ENCODE data around the gene ANXA1. TPM values are rescaled to one million over a fixed set of nuclear protein-coding genes. Genes with fewer than 3 reads are reported as not detected.

The ANXA1 gene
- total and polyA plus RNA-seq, 2 donors (not counting 3 experiments of a cell fraction or from before 2014, with no cell fraction given): 403 to 525 TPM

DNA sequence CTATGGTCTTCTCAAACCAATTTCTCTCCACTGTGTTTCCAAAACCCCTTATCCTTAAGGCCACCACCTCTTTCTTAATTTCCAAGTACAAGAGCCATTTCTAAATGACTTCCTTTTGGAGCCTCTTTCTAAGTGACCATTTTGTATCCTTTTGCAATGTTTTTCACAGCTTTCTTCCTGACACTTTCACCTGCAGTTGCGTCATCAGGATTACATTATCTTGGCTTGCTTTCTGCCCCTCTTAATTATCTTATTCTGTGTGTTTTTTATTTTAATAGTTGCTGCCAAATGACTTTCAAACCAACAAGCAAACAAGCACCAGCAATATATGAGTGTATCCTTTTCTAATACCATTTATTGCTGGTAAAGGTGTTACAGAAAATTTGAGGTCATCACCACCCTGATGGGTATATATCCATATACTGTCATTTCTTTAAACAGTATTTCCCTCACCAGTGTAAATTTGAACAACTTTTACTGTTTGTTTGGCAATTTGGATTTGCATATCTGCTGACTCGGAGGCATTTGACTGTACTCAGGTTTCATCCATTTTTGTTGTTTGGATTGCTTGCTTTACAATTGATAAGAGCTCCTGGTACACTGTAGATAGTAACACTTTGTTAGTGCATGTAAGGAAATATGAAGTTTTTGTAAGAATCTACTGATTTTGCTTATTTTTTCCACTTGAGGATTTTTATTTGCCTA, 5.4 kb upstream of the ANXA1 start:
- H3K36me3 ChIP-seq (ENCODE audit: control insufficient read depth in 2 of 2, extremely low read depth in 1 of 2, insufficient read depth in 2 of 2, low read length in 2 of 2): no peaks in the 10 kb centered on the region
- no peak overlapping the region for H3K4me2 ChIP-seq (ENCODE audit: insufficient read depth, low read length)
- H4K20me1 ChIP-seq (replicated peaks; ENCODE audit: control insufficient read depth, extremely low read depth, insufficient read depth, low read length): no peaks in the 10 kb centered on the region
- no peak for TF ChIP-seq MYC (IDR thresholded peaks at IDR 0.05; ENCODE audit: low read depth, low read length)
- TF ChIP-seq EZH2 (IDR thresholded peaks at IDR 0.05; ENCODE audit: borderline replicate concordance, low read depth, low read length, severe bottlenecking): no peak
- no peak for TF ChIP-seq JUN (IDR thresholded peaks at IDR 0.05; ENCODE audit: borderline replicate concordance, insufficient read depth, insufficient read length, low read depth)
- no peak for TF ChIP-seq FOS (IDR thresholded peaks at IDR 0.05; ENCODE audit: borderline replicate concordance, insufficient read depth, low read length)
- no peak for TF ChIP-seq GATA2 (IDR thresholded peaks at IDR 0.05; ENCODE audit: insufficient read depth, insufficient read length, low read depth, low read length)
- TF ChIP-seq POLR2AphosphoS5 (IDR thresholded peaks at IDR 0.05; ENCODE audit: insufficient read depth, low read depth, low read length): no peak
- TF ChIP-seq, protein P1, sequence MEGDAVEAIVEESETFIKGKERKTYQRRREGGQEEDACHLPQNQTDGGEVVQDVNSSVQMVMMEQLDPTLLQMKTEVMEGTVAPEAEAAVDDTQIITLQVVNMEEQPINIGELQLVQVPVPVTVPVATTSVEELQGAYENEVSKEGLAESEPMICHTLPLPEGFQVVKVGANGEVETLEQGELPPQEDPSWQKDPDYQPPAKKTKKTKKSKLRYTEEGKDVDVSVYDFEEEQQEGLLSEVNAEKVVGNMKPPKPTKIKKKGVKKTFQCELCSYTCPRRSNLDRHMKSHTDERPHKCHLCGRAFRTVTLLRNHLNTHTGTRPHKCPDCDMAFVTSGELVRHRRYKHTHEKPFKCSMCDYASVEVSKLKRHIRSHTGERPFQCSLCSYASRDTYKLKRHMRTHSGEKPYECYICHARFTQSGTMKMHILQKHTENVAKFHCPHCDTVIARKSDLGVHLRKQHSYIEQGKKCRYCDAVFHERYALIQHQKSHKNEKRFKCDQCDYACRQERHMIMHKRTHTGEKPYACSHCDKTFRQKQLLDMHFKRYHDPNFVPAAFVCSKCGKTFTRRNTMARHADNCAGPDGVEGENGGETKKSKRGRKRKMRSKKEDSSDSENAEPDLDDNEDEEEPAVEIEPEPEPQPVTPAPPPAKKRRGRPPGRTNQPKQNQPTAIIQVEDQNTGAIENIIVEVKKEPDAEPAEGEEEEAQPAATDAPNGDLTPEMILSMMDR (IDR thresholded peaks at IDR 0.05; ENCODE audit: extremely low read depth in 1 of 2, insufficient read depth in 1 of 2, low read depth in 1 of 2, low read length in 2 of 2): no peak
- TF ChIP-seq POLR2A (IDR thresholded peaks at IDR 0.05; ENCODE audit: low read depth, low read length): no peak
- TF ChIP-seq, protein P2, sequence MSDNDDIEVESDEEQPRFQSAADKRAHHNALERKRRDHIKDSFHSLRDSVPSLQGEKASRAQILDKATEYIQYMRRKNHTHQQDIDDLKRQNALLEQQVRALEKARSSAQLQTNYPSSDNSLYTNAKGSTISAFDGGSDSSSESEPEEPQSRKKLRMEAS (IDR thresholded peaks at IDR 0.05; ENCODE audit: insufficient read depth, insufficient read length): no peak
- BruUV-seq (replicated peaks): no TSS peak
- H2AFZ ChIP-seq (ENCODE audit: low read depth, low read length): no peak overlapping the region
- H3K4me3 ChIP-seq (replicated peaks in 1 of 3; ENCODE audit: insufficient read depth in 1 of 3, low read depth in 1 of 3, low read length in 3 of 3): no peak overlapping the region
- CTCF ChIA-PET: interaction anchor here (1.4 to 3.4 kb wide), 2 partner anchors 13 to 15 kb away, joined by 3 to 15 read pairs; no protein-coding TSS in a partner anchor
- no peaks in the 10 kb centered on the region for H3K9me1 ChIP-seq (replicated peaks; ENCODE audit: control insufficient read depth, extremely low read depth, insufficient read depth, low read length)
- POLR2A ChIA-PET: no interaction called here
- peaks cover 50% of the 10 kb centered on the region for H3K4me1 ChIP-seq (ENCODE audit: control insufficient read depth, extremely low read depth, insufficient read depth, low read length)
- dilution Hi-C loops (cut with MboI; ENCODE audit: extremely low pct_ligation_motif_present, low sequenced_read_pairs): no loop called here
- H3K79me2 ChIP-seq (ENCODE audit: control insufficient read depth, insufficient read depth, low read length): peaks cover 3% of the 10 kb centered on the region
- H3K9me3 ChIP-seq (replicated peaks; ENCODE audit: control insufficient read depth, insufficient read depth, low read length): no peaks in the 10 kb centered on the region
- FAIRE-seq: no peak
- H3K9ac ChIP-seq (replicated peaks; ENCODE audit: extremely low read depth, insufficient read depth, low read length): no peak overlapping the region
- no peak for DNase-seq (ENCODE audit: low read depth, low spot score)
- H3K27ac ChIP-seq (ENCODE audit: insufficient read depth, low read depth, low read length): no peak overlapping the region
- intact Hi-C loops (cut with micrococcal nuclease): no loop called here
- no peaks in the 10 kb centered on the region for H3K27me3 ChIP-seq (ENCODE audit: control insufficient read depth in 2 of 2, insufficient read depth in 2 of 2, low read length in 2 of 2)
